Mucosa of descending colon (tissue), 3 donors: ENCODE measurements around the gene TACC2. TPM values are rescaled to one million over a fixed set of nuclear protein-coding genes. Genes with fewer than 3 reads are reported as not detected.

ENCODE experiments used
- ATAC-seq: fragments of 200-7000 bp; cut with Tn5 transposase; one replicate; pipeline ENCODE4 v1.9.1; 2020; ENCODE audit warnings: mild to moderate bottlenecking, moderate library complexity
- DNase-seq, 3 donors: peaks; one replicate each; pipeline ENCODE4 v3.0.0-alpha.2; 2020
- H3K36me3 ChIP-seq: fragments of 200-600 bp; one replicate; pipeline ENCODE4 v1.8.0; 2021; ENCODE audit warnings: low read depth, mild to moderate bottlenecking
- H3K4me1 ChIP-seq: fragments of 200-600 bp; one replicate; pipeline ENCODE4 v1.8.0; 2021; ENCODE audit warnings: low read depth, mild to moderate bottlenecking
- H3K4me3 ChIP-seq: fragments of 200-600 bp; one replicate; pipeline ENCODE4 v1.8.0; 2021; ENCODE audit warnings: mild to moderate bottlenecking
- H3K9me3 ChIP-seq: fragments of 200-600 bp; one replicate; pipeline ENCODE4 v1.8.0; 2021; ENCODE audit warnings: mild to moderate bottlenecking
- CTCF ChIP-seq: fragments of 200-600 bp; IDR thresholded peaks from one replicate; pipeline ENCODE4 v1.8.0; 2022; ENCODE audit warnings: antibody characterized with exemption, mild to moderate bottlenecking
- intact Hi-C, 2 donors: fragments of 100-400 bp; cut with DNase I in 1 of 2; cut with micrococcal nuclease in 1 of 2; formaldehyde crosslinking; loops; one replicate each; pipeline versions ENCODE4 v1.11.0 to v1.11.1; 2022; cut with DNase I, micrococcal nuclease
- total RNA-seq, 3 donors: library from RNA; stranded (reverse); fragmentation: NEBNext Ultra II Directional in 2 of 3; extraction: Animal tissue kit (Norgen Biotek cat#: 25700) in 2 of 3; gene quantifications; one replicate each; pipeline versions ENCODE4 v1.2.1 to v1.2.4, GENCODE V29; 2021 to 2023
- donor health status: DM: no; HTN: no; CAD: no; lungs with moderate emphysema.
- donor health status: DM: no; HTN: no; CAD: no.
- donor health status: DM: no; HTN: yes; CAD: no.

TACC2 gene
- total RNA-seq, 3 donors from 2014 or later, result 97.5 to 170 (median 133) TPM

GRCh38 chr10:121975295-121976086 is 13.5 kb upstream of the TACC2 start:
- no peaks in the 10 kb centered on the region for H3K9me3 ChIP-seq
- DNase-seq (no peak), ATAC-seq (peak; percentile 32)
- H3K4me3 ChIP-seq, result peak overlapping the region; percentile 83
- peaks cover 11% of the 10 kb centered on the region for H3K4me1 ChIP-seq
- peak; percentile 72 for TF ChIP-seq CTCF
- intact Hi-C loops, result no loop called here
- no peaks in the 10 kb centered on the region for H3K36me3 ChIP-seq

GRCh38 chr10:121976607-121977006 is 12.4 kb upstream of the TACC2 start:
- no peak for DNase-seq
- Histone ChIP-seq H3K9me3 (no peaks in the 10 kb centered on the region), H3K4me1 (peaks cover 11% of the 10 kb centered on the region), H3K36me3 (no peaks in the 10 kb centered on the region), H3K4me3 (no peak overlapping the region)
- no peak for TF ChIP-seq CTCF
- intact Hi-C loops, result no loop called here
- ATAC-seq, result no peak

- intact Hi-C loops, result no loop called here
- H3K4me1 ChIP-seq, result peaks cover 5% of the 10 kb centered on the region
- no peak for TF ChIP-seq CTCF
- H3K36me3 ChIP-seq, result no peaks in the 10 kb centered on the region
- DNase-seq (no peak), ATAC-seq (no peak)
- no peak overlapping the region for H3K4me3 ChIP-seq
- no peaks in the 10 kb centered on the region for H3K9me3 ChIP-seq
Observed at GRCh38 chr10:121978511-121978910, 10.5 kb upstream of the TACC2 start.

- DNase-seq, result no peak
- H3K4me3 ChIP-seq, result no peak overlapping the region
- no peaks in the 10 kb centered on the region for H3K36me3 ChIP-seq
- TF ChIP-seq CTCF, result no peak
- intact Hi-C loops, result no loop called here
- H3K4me1 ChIP-seq, result no peaks in the 10 kb centered on the region
- peaks cover 11% of the 10 kb centered on the region for H3K9me3 ChIP-seq
- ATAC-seq, result no peak
Observed at GRCh38 chr10:121981346-121981745, 7.6 kb upstream of the TACC2 start.

- intact Hi-C loops, result no loop called here
- no peak overlapping the region for H3K4me3 ChIP-seq
- DNase-seq (no peak), ATAC-seq (no peak)
- TF ChIP-seq CTCF, result no peak
- peaks cover 11% of the 10 kb centered on the region for H3K9me3 ChIP-seq
- no peaks in the 10 kb centered on the region for H3K36me3 ChIP-seq
- no peaks in the 10 kb centered on the region for H3K4me1 ChIP-seq
Observed at GRCh38 chr10:121983852-121984251, 5.1 kb upstream of the TACC2 start.

- no peak for ATAC-seq
- intact Hi-C loops, result no loop called here
Observed at GRCh38 chr10:121984463-121984862, 4.5 kb upstream of the TACC2 start.

More at GRCh38 chr10:121984463-121984862, 4.5 kb upstream of the TACC2 start:
- Histone ChIP-seq H3K36me3 (no peaks in the 10 kb centered on the region), H3K4me1 (no peaks in the 10 kb centered on the region), H3K9me3 (peaks cover 11% of the 10 kb centered on the region), H3K4me3 (no peak overlapping the region)
- no peak for TF ChIP-seq CTCF
- no peak for DNase-seq
